GM23338 (cell line): ENCODE data around the gene CDH23. TPM values are rescaled to one million over a fixed set of nuclear protein-coding genes. Genes with fewer than 3 reads are reported as not detected.
A peak's percentile ranks its signal among the peaks of the same experiment; 100 is the strongest.

Experiments
- ATAC-seq: fragments of 200-7000 bp; cut with Tn5 transposase; 3 replicates; pipeline ENCODE4 v1.9.1; 2020
- DNase-seq: peaks from one replicate; pipeline ENCODE4 v3.0.0-alpha.2; 2015; ENCODE audit warnings: low spot score
- H2AFZ ChIP-seq: fragments of 200-600 bp; sonication (generic); 2 replicates; pipeline ENCODE4 v1.8.0; 2016; ENCODE audit warnings: antibody characterized with exemption, mild to moderate bottlenecking, moderate library complexity
- H3F3A ChIP-seq: fragments of 200-600 bp; sonication (generic); replicated peaks from 2 replicates; pipeline ENCODE4 v1.8.0; 2017; ENCODE audit warnings: antibody characterized with exemption, mixed run types, low read depth
- H3K27ac ChIP-seq: fragments of 200-600 bp; sonication (generic); 2 replicates; pipeline ENCODE4 v1.6.1; 2016; ENCODE audit warnings: low read depth
- H3K27me3 ChIP-seq: fragments of 200-600 bp; sonication (generic); 2 replicates; pipeline ENCODE4 v1.8.0; 2016; ENCODE audit warnings: mild to moderate bottlenecking, mixed run types, moderate library complexity; ENCODE audit not compliant: insufficient read depth
- H3K36me3 ChIP-seq: fragments of 200-600 bp; sonication (generic); 2 replicates; pipeline ENCODE4 v1.8.0; 2016; ENCODE audit warnings: mild to moderate bottlenecking; ENCODE audit not compliant: insufficient read depth
- H3K4me1 ChIP-seq: fragments of 200-600 bp; sonication (generic); 2 replicates; pipeline ENCODE4 v1.8.0; 2016; ENCODE audit warnings: mild to moderate bottlenecking, moderate library complexity; ENCODE audit not compliant: insufficient read depth
- H3K4me2 ChIP-seq: fragments of 200-600 bp; sonication (generic); 2 replicates; pipeline ENCODE4 v1.7.1; 2017; ENCODE audit warnings: mixed run types
- H3K4me3 ChIP-seq: fragments of 200-600 bp; sonication (generic); 2 replicates; pipeline ENCODE4 v1.6.1; 2016; ENCODE audit warnings: mixed run types
- H3K79me2 ChIP-seq: fragments of 200-600 bp; sonication (generic); replicated peaks from 2 replicates; pipeline ENCODE4 v1.8.0; 2017; ENCODE audit warnings: mild to moderate bottlenecking; ENCODE audit not compliant: insufficient read depth
- H3K9me2 ChIP-seq: fragments of 200-600 bp; sonication (generic); 2 replicates; pipeline ENCODE4 v1.8.0; 2017; ENCODE audit not compliant: insufficient read depth
- H4K20me1 ChIP-seq: fragments of 200-600 bp; sonication (generic); replicated peaks from 2 replicates; pipeline ENCODE4 v1.8.0; 2017; ENCODE audit warnings: mild to moderate bottlenecking; ENCODE audit not compliant: insufficient read depth
- H3K27ac Mint-ChIP-seq: 2 replicates; pipeline ENCODE4 v1.8.0; 2020; ENCODE audit warnings: inconsistent platforms, mild to moderate bottlenecking, moderate library complexity, mixed read lengths
- H3K27me3 Mint-ChIP-seq: 3 replicates; pipeline ENCODE4 v1.8.0; 2022; ENCODE audit warnings: low read depth, mild to moderate bottlenecking, moderate library complexity, mixed read lengths, inconsistent platforms; ENCODE audit not compliant: insufficient read depth, poor library complexity
- H3K36me3 Mint-ChIP-seq: 3 replicates; pipeline ENCODE4 v1.8.0; 2021; ENCODE audit warnings: low read depth, mild to moderate bottlenecking, inconsistent platforms, moderate library complexity, mixed read lengths
- H3K4me1 Mint-ChIP-seq: 3 replicates; pipeline ENCODE4 v1.8.0; 2020; ENCODE audit warnings: mild to moderate bottlenecking, inconsistent platforms, mixed read lengths
- H3K4me3 Mint-ChIP-seq: 3 replicates; pipeline ENCODE4 v1.8.0; 2021; ENCODE audit warnings: moderate library complexity, mild to moderate bottlenecking, inconsistent platforms, mixed read lengths
- H3K9me3 Mint-ChIP-seq: 3 replicates; pipeline ENCODE4 v1.8.0; 2020; ENCODE audit warnings: moderate library complexity, mild to moderate bottlenecking, inconsistent platforms, mixed read lengths
- CREB1 ChIP-seq: fragments of 250-450 bp; sonication (Bioruptor Pico); IDR thresholded peaks from 2 replicates; pipeline ENCODE4 v1.5.0; 2020; ENCODE audit warnings: low read depth, mild to moderate bottlenecking, moderate library complexity
- EZH2 ChIP-seq: fragments of 200-600 bp; sonication (generic); IDR thresholded peaks from one replicate; pipeline ENCODE4 v1.8.0; 2017; ENCODE audit warnings: antibody characterized with exemption, mild to moderate bottlenecking, low read depth; ENCODE audit not compliant: unreplicated experiment
- EZH2phosphoT487 ChIP-seq: fragments of 200-600 bp; sonication (generic); IDR thresholded peaks from one replicate; pipeline ENCODE4 v1.8.1; 2018; ENCODE audit warnings: antibody characterized with exemption; ENCODE audit not compliant: unreplicated experiment
- JUNB ChIP-seq: IDR thresholded peaks from one replicate; pipeline ENCODE4 v1.6.1; 2016; ENCODE audit warnings: antibody characterized with exemption; ENCODE audit not compliant: unreplicated experiment
- NANOG ChIP-seq: IDR thresholded peaks from 2 replicates; pipeline ENCODE4 v1.6.1; 2016; ENCODE audit warnings: antibody characterized with exemption, borderline replicate concordance
- POLR2AphosphoS5 ChIP-seq: IDR thresholded peaks from 2 replicates; pipeline ENCODE4 v1.6.1; 2016; ENCODE audit warnings: antibody characterized with exemption, low read depth
- STAT1 ChIP-seq: IDR thresholded peaks from one replicate; pipeline ENCODE4 v1.6.1; 2016; ENCODE audit warnings: antibody characterized with exemption; ENCODE audit not compliant: unreplicated experiment
- ZNF114 ChIP-seq: fragments of 250-450 bp; sonication (Bioruptor Pico); IDR thresholded peaks from 2 replicates; pipeline ENCODE4 v1.5.0; 2020; ENCODE audit warnings: mild to moderate bottlenecking, moderate library complexity
- ZNF331 ChIP-seq: fragments of 250-450 bp; sonication (Bioruptor Pico); IDR thresholded peaks from 2 replicates; pipeline ENCODE4 v1.5.0; 2020; ENCODE audit warnings: low read depth, mild to moderate bottlenecking, moderate library complexity
- polyA plus RNA-seq: library from polyadenylated mRNA; unstranded; fragments of >200 nt; fragmentation: Nextera tagmentation; extraction: Ambion mirVana; gene quantifications from 2 replicates; pipeline ENCODE4 v1.2.1, GENCODE V29; 2016
- total RNA-seq: library from RNA; depleted of rRNA; stranded (reverse); fragments of >200 nt; shearing (Covaris generic); gene quantifications from 2 replicates; pipeline ENCODE4 v1.2.3, GENCODE V29; 2014
- TF ChIP-seq, protein P1 (sequence below): IDR thresholded peaks from 2 replicates; pipeline ENCODE4 v1.6.1; 2016; ENCODE audit warnings: antibody characterized with exemption
- TF ChIP-seq, protein P2 (sequence below): fragments of 250-450 bp; sonication (Bioruptor Pico); IDR thresholded peaks from 2 replicates; pipeline ENCODE4 v1.5.0; 2020; ENCODE audit warnings: mild to moderate bottlenecking, moderate library complexity
- TF ChIP-seq, protein P3 (sequence below), 2 experiments: fragments of 200-600 bp in 1 of 2; sonication (generic) in 1 of 2; conservative IDR thresholded peaks; 2 replicates each; pipeline versions ENCODE4 v1.5.1 to v1.6.1; 2016 to 2017; ENCODE audit warnings: antibody characterized with exemption in 2 of 2, low read depth in 2 of 2, mild to moderate bottlenecking in 2 of 2, moderate library complexity in 1 of 2
- TF ChIP-seq, protein P4 (sequence below): IDR thresholded peaks from one replicate; pipeline ENCODE4 v1.6.1; 2018; ENCODE audit warnings: antibody characterized with exemption; ENCODE audit not compliant: unreplicated experiment

CDH23 gene
- total and polyA plus RNA-seq, 2 experiments from 2014 or later: 0.95 to 4.3 TPM

DNA sequence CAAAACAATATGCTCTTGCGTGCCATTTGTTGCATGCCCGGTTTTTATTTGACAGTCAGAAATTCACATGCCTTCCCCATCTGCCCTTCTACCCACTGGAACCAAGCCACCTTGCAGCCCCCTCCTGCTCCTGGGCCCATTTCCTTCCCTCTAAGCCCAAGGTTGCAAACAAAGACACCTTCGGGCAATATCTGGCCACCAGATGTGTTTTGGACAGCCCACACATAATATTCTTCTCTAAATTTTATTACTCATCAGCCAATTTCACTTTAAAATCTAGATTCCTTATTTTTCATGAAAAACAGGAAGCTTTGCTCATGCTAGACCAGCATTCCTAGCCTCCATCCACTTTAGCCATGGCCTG is 341.1 kb downstream of the CDH23 start:
- DNase-seq (no peak), ATAC-seq (no peak)
- Histone ChIP-seq H3K4me3 (no peak overlapping the region), H3F3A (no peaks in the 10 kb centered on the region), H3K27ac (no peak overlapping the region), H3K36me3 (no peaks in the 10 kb centered on the region), H3K4me2 (no peak overlapping the region), H3K9me2 (no peaks in the 10 kb centered on the region), H3K27me3 (no peaks in the 10 kb centered on the region), H3K79me2 (no peaks in the 10 kb centered on the region), H2AFZ (no peak overlapping the region), H3K4me1 (no peaks in the 10 kb centered on the region), H4K20me1 (no peaks in the 10 kb centered on the region)
- Mint-ChIP-seq H3K27me3 (peaks cover 12% of the 10 kb centered on the region), H3K9me3 (no peaks in the 10 kb centered on the region), H3K4me3 (no peak overlapping the region), H3K27ac (peak overlapping the region; percentile 80; the same call in 1 of the 2 replicates), H3K4me1 (peaks cover 9% of the 10 kb centered on the region; the same call in 2 of the 3 replicates), H3K36me3 (no peaks in the 10 kb centered on the region; the same call in 2 of the 3 replicates)
- TF ChIP-seq NANOG: no peak
- TF ChIP-seq, protein P1, sequence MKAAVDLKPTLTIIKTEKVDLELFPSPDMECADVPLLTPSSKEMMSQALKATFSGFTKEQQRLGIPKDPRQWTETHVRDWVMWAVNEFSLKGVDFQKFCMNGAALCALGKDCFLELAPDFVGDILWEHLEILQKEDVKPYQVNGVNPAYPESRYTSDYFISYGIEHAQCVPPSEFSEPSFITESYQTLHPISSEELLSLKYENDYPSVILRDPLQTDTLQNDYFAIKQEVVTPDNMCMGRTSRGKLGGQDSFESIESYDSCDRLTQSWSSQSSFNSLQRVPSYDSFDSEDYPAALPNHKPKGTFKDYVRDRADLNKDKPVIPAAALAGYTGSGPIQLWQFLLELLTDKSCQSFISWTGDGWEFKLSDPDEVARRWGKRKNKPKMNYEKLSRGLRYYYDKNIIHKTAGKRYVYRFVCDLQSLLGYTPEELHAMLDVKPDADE: no peak
- no peak for TF ChIP-seq EZH2phosphoT487
- TF ChIP-seq, protein P2, sequence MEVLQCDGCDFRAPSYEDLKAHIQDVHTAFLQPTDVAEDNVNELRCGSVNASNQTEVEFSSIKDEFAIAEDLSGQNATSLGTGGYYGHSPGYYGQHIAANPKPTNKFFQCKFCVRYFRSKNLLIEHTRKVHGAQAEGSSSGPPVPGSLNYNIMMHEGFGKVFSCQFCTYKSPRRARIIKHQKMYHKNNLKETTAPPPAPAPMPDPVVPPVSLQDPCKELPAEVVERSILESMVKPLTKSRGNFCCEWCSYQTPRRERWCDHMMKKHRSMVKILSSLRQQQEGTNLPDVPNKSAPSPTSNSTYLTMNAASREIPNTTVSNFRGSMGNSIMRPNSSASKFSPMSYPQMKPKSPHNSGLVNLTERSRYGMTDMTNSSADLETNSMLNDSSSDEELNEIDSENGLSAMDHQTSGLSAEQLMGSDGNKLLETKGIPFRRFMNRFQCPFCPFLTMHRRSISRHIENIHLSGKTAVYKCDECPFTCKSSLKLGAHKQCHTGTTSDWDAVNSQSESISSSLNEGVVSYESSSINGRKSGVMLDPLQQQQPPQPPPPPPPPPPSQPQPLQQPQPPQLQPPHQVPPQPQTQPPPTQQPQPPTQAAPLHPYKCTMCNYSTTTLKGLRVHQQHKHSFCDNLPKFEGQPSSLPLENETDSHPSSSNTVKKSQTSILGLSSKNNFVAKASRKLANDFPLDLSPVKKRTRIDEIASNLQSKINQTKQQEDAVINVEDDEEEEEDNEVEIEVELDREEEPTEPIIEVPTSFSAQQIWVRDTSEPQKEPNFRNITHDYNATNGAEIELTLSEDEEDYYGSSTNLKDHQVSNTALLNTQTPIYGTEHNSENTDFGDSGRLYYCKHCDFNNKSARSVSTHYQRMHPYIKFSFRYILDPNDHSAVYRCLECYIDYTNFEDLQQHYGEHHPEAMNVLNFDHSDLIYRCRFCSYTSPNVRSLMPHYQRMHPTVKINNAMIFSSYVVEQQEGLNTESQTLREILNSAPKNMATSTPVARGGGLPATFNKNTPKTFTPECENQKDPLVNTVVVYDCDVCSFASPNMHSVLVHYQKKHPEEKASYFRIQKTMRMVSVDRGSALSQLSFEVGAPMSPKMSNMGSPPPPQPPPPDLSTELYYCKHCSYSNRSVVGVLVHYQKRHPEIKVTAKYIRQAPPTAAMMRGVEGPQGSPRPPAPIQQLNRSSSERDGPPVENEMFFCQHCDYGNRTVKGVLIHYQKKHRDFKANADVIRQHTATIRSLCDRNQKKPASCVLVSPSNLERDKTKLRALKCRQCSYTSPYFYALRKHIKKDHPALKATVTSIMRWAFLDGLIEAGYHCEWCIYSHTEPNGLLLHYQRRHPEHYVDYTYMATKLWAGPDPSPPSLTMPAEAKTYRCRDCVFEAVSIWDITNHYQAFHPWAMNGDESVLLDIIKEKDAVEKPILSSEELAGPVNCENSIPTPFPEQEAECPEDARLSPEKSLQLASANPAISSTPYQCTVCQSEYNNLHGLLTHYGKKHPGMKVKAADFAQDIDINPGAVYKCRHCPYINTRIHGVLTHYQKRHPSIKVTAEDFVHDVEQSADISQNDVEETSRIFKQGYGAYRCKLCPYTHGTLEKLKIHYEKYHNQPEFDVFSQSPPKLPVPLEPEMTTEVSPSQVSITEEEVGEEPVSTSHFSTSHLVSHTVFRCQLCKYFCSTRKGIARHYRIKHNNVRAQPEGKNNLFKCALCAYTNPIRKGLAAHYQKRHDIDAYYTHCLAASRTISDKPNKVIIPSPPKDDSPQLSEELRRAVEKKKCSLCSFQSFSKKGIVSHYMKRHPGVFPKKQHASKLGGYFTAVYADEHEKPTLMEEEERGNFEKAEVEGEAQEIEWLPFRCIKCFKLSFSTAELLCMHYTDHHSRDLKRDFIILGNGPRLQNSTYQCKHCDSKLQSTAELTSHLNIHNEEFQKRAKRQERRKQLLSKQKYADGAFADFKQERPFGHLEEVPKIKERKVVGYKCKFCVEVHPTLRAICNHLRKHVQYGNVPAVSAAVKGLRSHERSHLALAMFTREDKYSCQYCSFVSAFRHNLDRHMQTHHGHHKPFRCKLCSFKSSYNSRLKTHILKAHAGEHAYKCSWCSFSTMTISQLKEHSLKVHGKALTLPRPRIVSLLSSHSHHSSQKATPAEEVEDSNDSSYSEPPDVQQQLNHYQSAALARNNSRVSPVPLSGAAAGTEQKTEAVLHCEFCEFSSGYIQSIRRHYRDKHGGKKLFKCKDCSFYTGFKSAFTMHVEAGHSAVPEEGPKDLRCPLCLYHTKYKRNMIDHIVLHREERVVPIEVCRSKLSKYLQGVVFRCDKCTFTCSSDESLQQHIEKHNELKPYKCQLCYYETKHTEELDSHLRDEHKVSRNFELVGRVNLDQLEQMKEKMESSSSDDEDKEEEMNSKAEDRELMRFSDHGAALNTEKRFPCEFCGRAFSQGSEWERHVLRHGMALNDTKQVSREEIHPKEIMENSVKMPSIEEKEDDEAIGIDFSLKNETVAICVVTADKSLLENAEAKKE (CRISPR knock-in tag): no peak
- TF ChIP-seq STAT1: no peak
- TF ChIP-seq, protein P3, sequence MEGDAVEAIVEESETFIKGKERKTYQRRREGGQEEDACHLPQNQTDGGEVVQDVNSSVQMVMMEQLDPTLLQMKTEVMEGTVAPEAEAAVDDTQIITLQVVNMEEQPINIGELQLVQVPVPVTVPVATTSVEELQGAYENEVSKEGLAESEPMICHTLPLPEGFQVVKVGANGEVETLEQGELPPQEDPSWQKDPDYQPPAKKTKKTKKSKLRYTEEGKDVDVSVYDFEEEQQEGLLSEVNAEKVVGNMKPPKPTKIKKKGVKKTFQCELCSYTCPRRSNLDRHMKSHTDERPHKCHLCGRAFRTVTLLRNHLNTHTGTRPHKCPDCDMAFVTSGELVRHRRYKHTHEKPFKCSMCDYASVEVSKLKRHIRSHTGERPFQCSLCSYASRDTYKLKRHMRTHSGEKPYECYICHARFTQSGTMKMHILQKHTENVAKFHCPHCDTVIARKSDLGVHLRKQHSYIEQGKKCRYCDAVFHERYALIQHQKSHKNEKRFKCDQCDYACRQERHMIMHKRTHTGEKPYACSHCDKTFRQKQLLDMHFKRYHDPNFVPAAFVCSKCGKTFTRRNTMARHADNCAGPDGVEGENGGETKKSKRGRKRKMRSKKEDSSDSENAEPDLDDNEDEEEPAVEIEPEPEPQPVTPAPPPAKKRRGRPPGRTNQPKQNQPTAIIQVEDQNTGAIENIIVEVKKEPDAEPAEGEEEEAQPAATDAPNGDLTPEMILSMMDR (conservative IDR thresholded peaks at IDR 0.05; ENCODE audit: low read depth in 2 of 2): no peak
- no peak for TF ChIP-seq ZNF331
- TF ChIP-seq JUNB: no peak
- no peak for TF ChIP-seq POLR2AphosphoS5
- TF ChIP-seq EZH2: no peak
- TF ChIP-seq CREB1 (CRISPR knock-in tag): no peak
- TF ChIP-seq, protein P4, sequence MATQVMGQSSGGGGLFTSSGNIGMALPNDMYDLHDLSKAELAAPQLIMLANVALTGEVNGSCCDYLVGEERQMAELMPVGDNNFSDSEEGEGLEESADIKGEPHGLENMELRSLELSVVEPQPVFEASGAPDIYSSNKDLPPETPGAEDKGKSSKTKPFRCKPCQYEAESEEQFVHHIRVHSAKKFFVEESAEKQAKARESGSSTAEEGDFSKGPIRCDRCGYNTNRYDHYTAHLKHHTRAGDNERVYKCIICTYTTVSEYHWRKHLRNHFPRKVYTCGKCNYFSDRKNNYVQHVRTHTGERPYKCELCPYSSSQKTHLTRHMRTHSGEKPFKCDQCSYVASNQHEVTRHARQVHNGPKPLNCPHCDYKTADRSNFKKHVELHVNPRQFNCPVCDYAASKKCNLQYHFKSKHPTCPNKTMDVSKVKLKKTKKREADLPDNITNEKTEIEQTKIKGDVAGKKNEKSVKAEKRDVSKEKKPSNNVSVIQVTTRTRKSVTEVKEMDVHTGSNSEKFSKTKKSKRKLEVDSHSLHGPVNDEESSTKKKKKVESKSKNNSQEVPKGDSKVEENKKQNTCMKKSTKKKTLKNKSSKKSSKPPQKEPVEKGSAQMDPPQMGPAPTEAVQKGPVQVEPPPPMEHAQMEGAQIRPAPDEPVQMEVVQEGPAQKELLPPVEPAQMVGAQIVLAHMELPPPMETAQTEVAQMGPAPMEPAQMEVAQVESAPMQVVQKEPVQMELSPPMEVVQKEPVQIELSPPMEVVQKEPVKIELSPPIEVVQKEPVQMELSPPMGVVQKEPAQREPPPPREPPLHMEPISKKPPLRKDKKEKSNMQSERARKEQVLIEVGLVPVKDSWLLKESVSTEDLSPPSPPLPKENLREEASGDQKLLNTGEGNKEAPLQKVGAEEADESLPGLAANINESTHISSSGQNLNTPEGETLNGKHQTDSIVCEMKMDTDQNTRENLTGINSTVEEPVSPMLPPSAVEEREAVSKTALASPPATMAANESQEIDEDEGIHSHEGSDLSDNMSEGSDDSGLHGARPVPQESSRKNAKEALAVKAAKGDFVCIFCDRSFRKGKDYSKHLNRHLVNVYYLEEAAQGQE: no peak
- TF ChIP-seq ZNF114 (CRISPR knock-in tag): no peak
